HepG2 (cell line): ENCODE data around the gene GRIN2D. TPM values are rescaled to one million over a fixed set of nuclear protein-coding genes. Genes with fewer than 3 reads are reported as not detected.

ENCODE experiments used
- CHCHD3 ChIP-seq: sonication (generic); formaldehyde crosslinking; IDR thresholded peaks from 2 replicates; pipeline ENCODE4 v1.8.0; 2022; ENCODE audit warnings: mild to moderate bottlenecking, missing genetic modification reagents, moderate library complexity
- CTCF ChIP-seq: sonication (generic); formaldehyde crosslinking; IDR thresholded peaks from 2 replicates; pipeline ENCODE4 v1.5.0; 2020; ENCODE audit warnings: mild to moderate bottlenecking, missing genetic modification reagents, moderate library complexity
- EP300 ChIP-seq, 3 experiments: sonication (generic) in 1 of 3; formaldehyde crosslinking in 1 of 3; IDR thresholded peaks; 2 replicates each; pipeline versions ENCODE4 v1.5.1 to v1.6.1; 2011 to 2020; ENCODE audit warnings: low read depth in 2 of 3, low read length in 2 of 3, borderline replicate concordance in 1 of 3, improper control_type of control experiment in 1 of 3, mild to moderate bottlenecking in 1 of 3, missing genetic modification reagents in 1 of 3, moderate library complexity in 1 of 3
- FOXK2 ChIP-seq: fragments of 450-650 bp; IDR thresholded peaks from 2 replicates; pipeline ENCODE4 v1.6.1; 2016
- FOXP4 ChIP-seq: sonication (generic); formaldehyde crosslinking; IDR thresholded peaks from 2 replicates; pipeline ENCODE4 v1.4.0; 2020; ENCODE audit warnings: missing genetic modification reagents
- GTF3A ChIP-seq: sonication (generic); formaldehyde crosslinking; conservative IDR thresholded peaks from 2 replicates; pipeline ENCODE4 v1.4.0; 2020; ENCODE audit warnings: mild to moderate bottlenecking, missing genetic modification reagents
- HDAC1 ChIP-seq: sonication (generic); formaldehyde crosslinking; IDR thresholded peaks from 2 replicates; pipeline ENCODE4 v1.5.1; 2020; ENCODE audit warnings: mild to moderate bottlenecking, missing genetic modification reagents
- KLF11 ChIP-seq: IDR thresholded peaks from 2 replicates; pipeline ENCODE4 v1.6.1; 2016; ENCODE audit warnings: missing compliant biosample characterization
- MIER3 ChIP-seq: IDR thresholded peaks from 2 replicates; pipeline ENCODE4 v1.6.1; 2016; ENCODE audit warnings: missing compliant biosample characterization, borderline replicate concordance
- PCBP1 ChIP-seq: fragments of 200-400 bp; formaldehyde crosslinking; IDR thresholded peaks from 2 replicates; pipeline ENCODE4 v1.6.1; 2017; ENCODE audit warnings: mild to moderate bottlenecking, low read depth, low read length, borderline replicate concordance
- THAP11 ChIP-seq: IDR thresholded peaks from 2 replicates; pipeline ENCODE4 v1.6.1; 2016; ENCODE audit warnings: missing biosample characterization, missing genetic modification reagents
- ZFP90 ChIP-seq: sonication (generic); formaldehyde crosslinking; IDR thresholded peaks from 2 replicates; pipeline ENCODE4 v1.8.0; 2022; ENCODE audit warnings: missing genetic modification reagents, mild to moderate bottlenecking, inconsistent platforms, borderline replicate concordance
- ZNF362 ChIP-seq: sonication (generic); formaldehyde crosslinking; IDR thresholded peaks from 2 replicates; pipeline ENCODE4 v1.4.0; 2020; ENCODE audit warnings: missing genetic modification reagents, mild to moderate bottlenecking, borderline replicate concordance
- ZNF557 ChIP-seq: sonication (generic); formaldehyde crosslinking; IDR thresholded peaks from 2 replicates; pipeline ENCODE4 v1.4.0; 2020; ENCODE audit warnings: missing genetic modification reagents
- ZNF589 ChIP-seq: sonication (generic); formaldehyde crosslinking; conservative IDR thresholded peaks from 2 replicates; pipeline ENCODE4 v1.8.0; 2022; ENCODE audit warnings: mild to moderate bottlenecking, moderate library complexity, missing genetic modification reagents
- polyA plus RNA-seq, 8 experiments: library from polyadenylated mRNA; depleted of rRNA in 3 of 8; stranded (reverse) in 7 of 8; unstranded in 1 of 8; fragments of >200 nt; fragmentation: Illumina TruSeq in 4 of 8; extraction: Trizol in 4 of 8; gene quantifications; 2 replicates each; pipeline versions ENCODE4 v1.2.1 to v1.2.3, GENCODE V29; 2011 to 2016; ENCODE audit warnings: low read depth in 4 of 8, missing spikeins in 1 of 8, mixed read lengths in 1 of 8; ENCODE audit not compliant: insufficient read depth in 1 of 8
- total RNA-seq, 5 experiments: library from RNA; depleted of rRNA; stranded (reverse); fragments of >200 nt; fragmentation: Illumina TruSeq; extraction: Trizol; gene quantifications; 2 replicates each; pipeline ENCODE4 v1.2.3, GENCODE V29; 2016; ENCODE audit warnings: low read depth in 1 of 5
- TF ChIP-seq, protein P1 (sequence below): sonication (generic); formaldehyde crosslinking; conservative IDR thresholded peaks from 2 replicates; pipeline ENCODE4 v1.8.1; 2023; ENCODE audit warnings: missing genetic modification reagents
- TF ChIP-seq, protein P2 (sequence below): IDR thresholded peaks from 2 replicates; pipeline ENCODE4 v1.4.0; 2020; ENCODE audit warnings: mild to moderate bottlenecking, missing genetic modification reagents
- TF ChIP-seq, protein P3 (sequence below): sonication (generic); formaldehyde crosslinking; IDR thresholded peaks from 2 replicates; pipeline ENCODE4 v1.8.1; 2023; ENCODE audit warnings: mild to moderate bottlenecking, moderate library complexity, missing genetic modification reagents

Gene GRIN2D
- total and polyA plus RNA-seq, 2 of the 13 experiments (the other 11 are each of a cell fraction or from before 2014, with no cell fraction given), result 0.02 to 0.13 TPM

DNA sequence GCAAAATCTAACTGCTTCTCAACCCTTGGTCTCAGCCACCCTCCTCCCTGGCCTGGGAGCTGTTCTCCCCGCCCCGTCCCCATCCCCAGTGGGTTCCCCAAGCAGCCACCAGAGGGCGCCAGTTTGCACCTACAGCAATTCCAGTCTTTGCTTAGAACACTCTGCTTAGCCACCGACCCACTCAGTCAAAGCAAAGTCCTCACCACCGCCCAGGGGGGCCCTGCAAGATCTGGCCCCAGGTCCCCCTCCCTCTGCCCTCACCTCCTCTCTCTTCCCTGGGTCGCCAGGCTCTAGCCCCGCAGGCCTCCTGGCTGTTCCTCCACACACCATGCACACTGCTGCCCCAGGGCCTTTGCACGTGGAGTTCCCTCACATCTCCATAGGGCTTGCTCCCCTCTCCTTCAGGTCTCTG lies 42.1 kb upstream of the GRIN2D start (continued):
- TF ChIP-seq, protein P1, sequence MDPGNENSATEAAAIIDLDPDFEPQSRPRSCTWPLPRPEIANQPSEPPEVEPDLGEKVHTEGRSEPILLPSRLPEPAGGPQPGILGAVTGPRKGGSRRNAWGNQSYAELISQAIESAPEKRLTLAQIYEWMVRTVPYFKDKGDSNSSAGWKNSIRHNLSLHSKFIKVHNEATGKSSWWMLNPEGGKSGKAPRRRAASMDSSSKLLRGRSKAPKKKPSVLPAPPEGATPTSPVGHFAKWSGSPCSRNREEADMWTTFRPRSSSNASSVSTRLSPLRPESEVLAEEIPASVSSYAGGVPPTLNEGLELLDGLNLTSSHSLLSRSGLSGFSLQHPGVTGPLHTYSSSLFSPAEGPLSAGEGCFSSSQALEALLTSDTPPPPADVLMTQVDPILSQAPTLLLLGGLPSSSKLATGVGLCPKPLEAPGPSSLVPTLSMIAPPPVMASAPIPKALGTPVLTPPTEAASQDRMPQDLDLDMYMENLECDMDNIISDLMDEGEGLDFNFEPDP (CRISPR knock-in tag), result no peak
- TF ChIP-seq FOXK2 (no peak), THAP11 (peak; percentile 66), KLF11 (CRISPR knock-in tag) (no peak), CHCHD3 (CRISPR knock-in tag) (no peak), ZNF589 (no peak), GTF3A (CRISPR knock-in tag) (no peak), EP300 (IDR thresholded peaks at IDR 0.05; ENCODE audit: low read depth in 2 of 2, low read length in 2 of 2) (no peak), EP300 (CRISPR knock-in tag; IDR thresholded peaks at IDR 0.05; ENCODE audit: borderline replicate concordance) (no peak), ZFP90 (CRISPR knock-in tag) (no peak), ZNF362 (CRISPR knock-in tag) (no peak), FOXP4 (CRISPR knock-in tag) (no peak), HDAC1 (CRISPR knock-in tag) (peak; percentile 48; the same call in 1 of the 2 replicates), PCBP1 (peak; percentile 89; the same call in 1 of the 2 replicates), ZNF557 (CRISPR knock-in tag) (no peak), CTCF (CRISPR knock-in tag) (peak; percentile 80), MIER3 (CRISPR knock-in tag) (no peak)
- TF ChIP-seq, protein P2, sequence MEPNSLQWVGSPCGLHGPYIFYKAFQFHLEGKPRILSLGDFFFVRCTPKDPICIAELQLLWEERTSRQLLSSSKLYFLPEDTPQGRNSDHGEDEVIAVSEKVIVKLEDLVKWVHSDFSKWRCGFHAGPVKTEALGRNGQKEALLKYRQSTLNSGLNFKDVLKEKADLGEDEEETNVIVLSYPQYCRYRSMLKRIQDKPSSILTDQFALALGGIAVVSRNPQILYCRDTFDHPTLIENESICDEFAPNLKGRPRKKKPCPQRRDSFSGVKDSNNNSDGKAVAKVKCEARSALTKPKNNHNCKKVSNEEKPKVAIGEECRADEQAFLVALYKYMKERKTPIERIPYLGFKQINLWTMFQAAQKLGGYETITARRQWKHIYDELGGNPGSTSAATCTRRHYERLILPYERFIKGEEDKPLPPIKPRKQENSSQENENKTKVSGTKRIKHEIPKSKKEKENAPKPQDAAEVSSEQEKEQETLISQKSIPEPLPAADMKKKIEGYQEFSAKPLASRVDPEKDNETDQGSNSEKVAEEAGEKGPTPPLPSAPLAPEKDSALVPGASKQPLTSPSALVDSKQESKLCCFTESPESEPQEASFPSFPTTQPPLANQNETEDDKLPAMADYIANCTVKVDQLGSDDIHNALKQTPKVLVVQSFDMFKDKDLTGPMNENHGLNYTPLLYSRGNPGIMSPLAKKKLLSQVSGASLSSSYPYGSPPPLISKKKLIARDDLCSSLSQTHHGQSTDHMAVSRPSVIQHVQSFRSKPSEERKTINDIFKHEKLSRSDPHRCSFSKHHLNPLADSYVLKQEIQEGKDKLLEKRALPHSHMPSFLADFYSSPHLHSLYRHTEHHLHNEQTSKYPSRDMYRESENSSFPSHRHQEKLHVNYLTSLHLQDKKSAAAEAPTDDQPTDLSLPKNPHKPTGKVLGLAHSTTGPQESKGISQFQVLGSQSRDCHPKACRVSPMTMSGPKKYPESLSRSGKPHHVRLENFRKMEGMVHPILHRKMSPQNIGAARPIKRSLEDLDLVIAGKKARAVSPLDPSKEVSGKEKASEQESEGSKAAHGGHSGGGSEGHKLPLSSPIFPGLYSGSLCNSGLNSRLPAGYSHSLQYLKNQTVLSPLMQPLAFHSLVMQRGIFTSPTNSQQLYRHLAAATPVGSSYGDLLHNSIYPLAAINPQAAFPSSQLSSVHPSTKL (CRISPR knock-in tag), result no peak
- TF ChIP-seq, protein P3, sequence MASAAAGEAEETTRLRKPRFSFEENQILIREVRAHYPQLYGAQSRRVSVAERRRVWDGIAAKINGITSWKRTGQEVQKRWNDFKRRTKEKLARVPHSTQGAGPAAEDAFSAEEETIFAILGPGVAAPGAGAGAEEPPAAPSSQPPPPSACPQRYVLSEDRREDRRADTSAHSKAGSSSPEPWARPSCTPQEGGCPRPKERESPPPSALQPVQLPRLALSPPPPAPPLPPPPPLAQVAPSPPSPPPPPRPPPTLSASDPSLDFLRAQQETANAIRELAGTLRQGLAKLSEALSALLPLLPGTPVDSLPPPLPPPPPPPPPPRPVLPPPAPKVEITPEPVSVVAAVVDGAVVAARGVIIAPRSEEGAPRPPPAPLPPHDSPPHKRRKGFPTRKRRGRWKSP (CRISPR knock-in tag), result no peak
